Muscle layer of duodenum (tissue), 2 donors: ENCODE measurements around the gene PNMA6F.
"Not testable (repeated sequence)": the region's sequence is repeated elsewhere in the genome, so short reads cannot be mapped to it uniquely, and the experiment has no call there.

ENCODE experiments used
- H3K27ac ChIP-seq: one replicate; pipeline ENCODE4 v1.7.0; 2013; ENCODE audit warnings: mild to moderate bottlenecking, low read length
- H3K27me3 ChIP-seq: one replicate; pipeline ENCODE4 v1.7.0; 2013; ENCODE audit warnings: low read depth, mild to moderate bottlenecking, control low read depth, low read length
- H3K36me3 ChIP-seq, 2 donors: one replicate each; pipeline ENCODE4 v1.7.0; 2013; ENCODE audit warnings: low read length in 2 of 2, control low read depth in 1 of 2, mild to moderate bottlenecking in 1 of 2; ENCODE audit not compliant: insufficient read depth in 2 of 2, control insufficient read depth in 1 of 2
- H3K4me1 ChIP-seq, 2 donors: one replicate each; pipeline ENCODE4 v1.7.0; 2013; ENCODE audit warnings: low read length in 2 of 2, mild to moderate bottlenecking in 2 of 2, control low read depth in 1 of 2, moderate library complexity in 1 of 2; ENCODE audit not compliant: insufficient read depth in 2 of 2, control insufficient read depth in 1 of 2
- H3K4me3 ChIP-seq, 2 donors: one replicate each; pipeline ENCODE4 v1.7.0; 2013; ENCODE audit warnings: low read length in 2 of 2, low read depth in 1 of 2, mild to moderate bottlenecking in 1 of 2
- H3K9me3 ChIP-seq, 2 donors: one replicate each; pipeline ENCODE4 v1.7.0; 2013; ENCODE audit warnings: low read length in 2 of 2, control low read depth in 1 of 2, mild to moderate bottlenecking in 1 of 2; ENCODE audit not compliant: control insufficient read depth in 1 of 2
- donor health status: healthy.

The PNMA6F gene

DNA sequence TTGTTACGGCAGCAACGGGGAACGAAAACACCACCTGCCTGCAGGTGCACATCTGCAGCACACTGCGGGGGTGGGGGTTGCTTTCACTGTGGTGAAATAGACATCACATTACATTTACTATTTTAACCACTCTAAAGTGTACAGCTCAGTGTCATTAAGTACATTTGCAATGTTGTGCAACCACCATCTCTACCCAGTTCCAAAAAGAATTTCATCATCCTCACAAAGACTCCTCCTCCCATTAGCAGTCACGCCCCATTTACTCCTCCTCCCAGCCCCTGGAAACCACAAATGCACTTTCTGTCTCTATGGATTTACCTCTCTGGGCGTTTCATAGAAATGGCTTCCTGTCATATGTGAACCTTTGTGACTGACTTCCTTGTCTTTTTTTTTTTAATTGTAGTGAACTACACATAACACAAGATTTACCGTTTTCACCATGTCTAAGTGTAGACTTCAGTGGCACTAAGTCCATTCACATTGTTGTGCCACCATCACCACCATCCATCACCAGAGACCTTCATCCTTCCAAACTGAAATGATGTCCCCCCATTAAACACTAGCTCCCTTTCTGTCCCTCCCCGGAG is 28.0 kb downstream of the PNMA6F start:
- H3K4me1 ChIP-seq, H3K4me3 ChIP-seq, H3K27me3 ChIP-seq, H3K36me3 ChIP-seq, H3K9me3 ChIP-seq, H3K27ac ChIP-seq: not testable (repeated sequence)

DNA sequence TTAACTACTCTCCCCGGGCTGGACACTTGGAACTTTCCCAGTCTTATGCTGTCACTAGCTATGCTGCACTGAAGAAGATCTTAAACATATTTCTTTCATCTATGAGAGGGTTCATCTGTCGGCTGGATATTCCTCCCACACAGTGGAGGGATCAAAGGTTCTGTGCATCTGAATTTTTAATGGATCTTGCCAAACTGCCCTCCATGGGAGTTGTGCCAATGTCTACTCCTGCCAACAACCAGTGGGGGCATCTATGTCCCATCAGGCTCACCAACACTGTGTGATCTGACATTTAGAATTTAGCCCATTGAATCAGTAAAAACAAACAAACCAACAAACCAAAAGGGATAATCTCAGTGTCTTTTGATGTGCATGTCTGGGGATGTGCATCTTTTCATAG is 32.8 kb downstream of the PNMA6F start:
- H3K27me3 ChIP-seq, H3K9me3 ChIP-seq, H3K36me3 ChIP-seq, H3K27ac ChIP-seq, H3K4me3 ChIP-seq, H3K4me1 ChIP-seq: not testable (repeated sequence)

DNA sequence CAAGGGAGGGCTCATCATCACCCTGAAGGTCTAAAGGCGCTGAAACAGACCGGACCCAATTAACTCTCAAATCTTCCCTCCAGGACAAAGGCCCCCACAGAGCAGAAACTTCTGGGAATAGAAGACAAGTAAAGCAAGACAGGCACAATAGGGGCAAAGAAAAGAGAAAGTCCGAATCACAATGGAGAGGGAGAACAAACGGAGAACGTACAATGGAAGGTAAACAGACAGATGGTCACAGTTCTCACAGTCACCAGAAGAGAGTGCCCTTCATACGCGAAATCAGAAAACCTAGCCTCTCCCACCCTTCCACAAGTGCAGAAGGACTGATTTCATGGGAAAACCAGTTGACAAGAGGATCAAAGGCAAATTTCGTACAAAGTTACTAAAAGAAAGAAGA is 35.9 kb downstream of the PNMA6F start:
- H3K36me3 ChIP-seq, H3K9me3 ChIP-seq, H3K4me1 ChIP-seq, H3K4me3 ChIP-seq, H3K27me3 ChIP-seq, H3K27ac ChIP-seq: not testable (repeated sequence)

DNA sequence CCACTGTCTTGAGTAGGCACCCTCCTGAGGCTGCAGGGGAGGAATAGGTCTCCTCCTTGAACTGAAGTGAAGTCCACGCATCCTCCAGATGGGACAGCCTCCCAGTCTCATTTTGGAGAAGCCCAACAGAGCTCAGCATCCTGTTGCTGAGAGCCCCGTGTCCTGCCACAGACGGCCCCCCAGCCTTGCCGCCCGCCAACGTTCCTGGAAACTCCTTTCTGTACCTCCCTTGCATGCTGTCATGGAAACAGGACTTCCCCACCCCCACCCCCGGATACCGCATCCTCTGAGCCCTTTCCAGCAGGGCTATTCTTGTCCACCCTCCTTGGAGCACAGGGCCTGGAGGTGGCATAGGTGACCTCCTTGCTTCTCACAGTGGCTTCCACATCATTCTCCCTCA is 37.6 kb downstream of the PNMA6F start:
- H3K4me1 ChIP-seq, H3K27ac ChIP-seq, H3K36me3 ChIP-seq, H3K27me3 ChIP-seq, H3K9me3 ChIP-seq, H3K4me3 ChIP-seq: not testable (repeated sequence)

DNA sequence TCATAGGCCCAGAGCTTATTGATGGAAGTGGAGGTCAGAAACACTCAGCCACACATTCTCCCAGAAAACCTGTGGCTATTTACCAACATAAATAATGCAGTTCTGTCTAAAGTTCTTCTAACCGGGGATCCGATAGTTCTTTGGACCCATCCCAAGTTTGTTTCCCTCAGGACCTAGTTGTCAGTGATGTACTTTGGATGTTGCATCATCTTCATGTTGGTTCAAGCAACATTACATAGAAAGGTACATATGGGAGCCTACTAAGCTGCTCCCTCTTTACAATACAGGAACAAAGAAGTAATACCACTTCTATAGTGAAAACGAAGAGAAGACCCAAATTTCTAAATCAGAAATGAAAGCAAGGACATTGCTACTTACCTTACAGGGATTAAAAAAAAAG is 39.8 kb downstream of the PNMA6F start:
- not testable (repeated sequence) for H3K9me3 ChIP-seq, H3K4me3 ChIP-seq, H3K4me1 ChIP-seq, H3K27ac ChIP-seq, H3K27me3 ChIP-seq, H3K36me3 ChIP-seq

DNA sequence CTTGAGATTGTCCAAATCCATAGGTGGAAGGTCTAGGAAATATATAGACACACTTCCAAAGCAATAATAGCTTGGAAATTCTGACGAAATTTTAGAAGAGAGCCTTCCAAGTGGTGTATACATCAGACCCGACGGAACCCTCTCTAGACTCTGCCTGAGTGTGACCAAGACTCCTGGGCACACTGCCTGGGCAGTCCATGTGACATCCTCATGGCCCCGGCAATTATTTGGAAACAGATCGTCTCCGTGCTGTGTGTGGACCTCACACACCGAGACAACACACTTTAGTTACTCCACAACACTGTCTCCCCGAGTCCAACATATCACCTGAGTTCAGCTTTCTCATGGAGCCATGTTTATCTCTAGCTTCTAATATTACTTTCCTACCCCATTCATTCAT is 42.3 kb downstream of the PNMA6F start:
- H3K9me3 ChIP-seq, H3K27ac ChIP-seq, H3K4me1 ChIP-seq, H3K4me3 ChIP-seq, H3K27me3 ChIP-seq, H3K36me3 ChIP-seq: not testable (repeated sequence)

DNA sequence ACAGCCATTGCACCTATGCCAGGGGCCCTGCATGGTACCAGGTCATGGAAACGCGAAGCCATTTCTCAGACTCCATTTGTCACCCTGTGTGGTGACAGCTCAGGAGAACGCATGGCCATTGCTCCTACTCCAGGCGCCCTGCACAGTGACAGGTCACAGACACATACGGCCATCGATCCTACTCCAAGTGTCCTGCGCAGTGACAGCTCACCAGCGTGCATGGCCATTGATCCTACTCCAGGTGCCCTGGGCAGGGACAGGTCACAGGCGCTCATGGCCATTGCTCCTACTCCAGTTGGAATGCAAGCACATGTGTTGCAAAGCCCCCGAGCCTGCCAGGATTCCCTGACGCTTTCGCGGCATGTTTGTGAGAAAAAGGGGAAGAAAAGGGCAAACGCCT is 45.5 kb downstream of the PNMA6F start:
- not testable (repeated sequence) for H3K27me3 ChIP-seq, H3K36me3 ChIP-seq, H3K27ac ChIP-seq, H3K4me3 ChIP-seq, H3K4me1 ChIP-seq, H3K9me3 ChIP-seq

DNA sequence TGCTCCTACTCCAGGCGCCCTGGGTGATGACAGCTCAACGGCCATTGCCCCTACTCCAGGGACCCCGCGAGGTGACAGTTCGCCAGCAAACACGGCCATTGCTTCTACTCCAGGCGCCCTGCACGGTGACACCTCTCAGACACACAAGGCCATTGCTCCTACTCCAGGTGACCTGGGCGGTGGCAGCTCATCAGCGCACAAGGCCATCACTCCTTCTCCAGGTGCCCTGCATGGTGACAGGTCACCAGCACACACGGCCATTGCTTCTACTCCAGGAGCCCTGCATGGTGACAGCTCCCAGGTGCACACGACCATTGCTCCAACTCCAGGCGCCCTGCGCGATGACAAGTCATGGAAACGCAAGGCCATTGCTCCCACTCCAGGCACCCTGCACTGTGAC is 46.1 kb downstream of the PNMA6F start:
- not testable (repeated sequence) for H3K27ac ChIP-seq, H3K36me3 ChIP-seq, H3K27me3 ChIP-seq, H3K9me3 ChIP-seq, H3K4me3 ChIP-seq, H3K4me1 ChIP-seq

DNA sequence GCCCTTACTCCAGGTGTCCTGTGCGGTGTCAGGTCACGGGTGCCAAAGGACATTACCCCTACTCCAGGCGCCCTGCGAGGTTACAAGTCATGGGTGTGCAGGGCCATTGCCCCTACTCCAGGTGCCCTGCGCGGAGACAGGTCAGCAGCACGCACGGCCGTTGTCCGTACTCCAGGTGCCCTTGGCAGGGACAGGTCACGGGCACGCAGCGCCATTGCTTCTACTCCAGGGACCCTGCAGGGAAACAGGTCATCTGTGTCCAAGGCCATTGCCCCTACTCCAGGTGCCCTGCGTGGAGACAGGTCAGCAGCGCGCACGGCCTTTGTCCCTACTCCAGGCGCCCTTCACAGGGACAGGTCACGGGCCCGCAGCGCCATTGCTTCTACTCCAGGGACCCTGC is 49.0 kb downstream of the PNMA6F start:
- not testable (repeated sequence) for H3K36me3 ChIP-seq, H3K27ac ChIP-seq, H3K9me3 ChIP-seq, H3K27me3 ChIP-seq, H3K4me3 ChIP-seq, H3K4me1 ChIP-seq

DNA sequence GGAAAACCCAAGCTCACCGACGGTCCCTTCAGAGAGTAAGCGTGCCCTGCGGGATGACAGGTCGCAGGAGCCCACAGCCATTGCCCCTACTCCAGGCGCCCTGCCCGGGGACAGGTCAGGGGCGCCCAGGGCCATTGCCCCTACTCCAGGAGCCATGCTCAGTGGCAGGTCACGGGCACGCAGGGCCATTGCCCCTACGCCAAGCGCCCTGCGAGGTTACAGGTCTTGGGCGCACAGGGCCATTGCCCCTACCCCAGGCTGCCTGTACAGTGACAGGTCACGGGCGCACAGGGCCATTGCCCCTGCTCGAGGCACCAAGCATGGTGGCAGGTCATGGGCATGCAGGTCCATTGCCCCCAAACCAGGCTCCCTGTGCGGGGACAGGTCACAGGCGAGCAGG is 49.5 kb downstream of the PNMA6F start:
- not testable (repeated sequence) for H3K4me3 ChIP-seq, H3K4me1 ChIP-seq, H3K9me3 ChIP-seq, H3K27me3 ChIP-seq, H3K36me3 ChIP-seq, H3K27ac ChIP-seq
